Measurements from ENCODE around the gene FAM222B. TPM values are rescaled to one million over a fixed set of nuclear protein-coding genes. Genes with fewer than 3 reads are reported as not detected.

Gene FAM222B
- total RNA-seq, 3 donors from 2014 or later: 9.7 to 12.0 (median 10.5) TPM

- Histone ChIP-seq H3K36me3 (no peaks in the 10 kb centered on the region), H3K27me3 (no peaks in the 10 kb centered on the region), H3K27ac (peak overlapping the region; percentile 51 to 73), H3K4me1 (peaks cover 0 to 8% of the 10 kb centered on the region in 2 donors), H3K4me3 (no peak overlapping the region), H3K9me3 (no peaks in the 10 kb centered on the region)
- TF ChIP-seq POLR2AphosphoS5 (IDR thresholded peaks at IDR 0.05) (peak in 1 of 3 donors; percentile 36), CTCF (IDR thresholded peaks at IDR 0.05) (no peak), POLR2A (IDR thresholded peaks at IDR 0.05) (no peak)
- DNase-seq (ENCODE audit: low spot score in 2 of 2): peak; percentile 78 to 84
- intact Hi-C loops (cut with DNase I; ENCODE audit: low total_unique reads): no loop called here
Measured at GRCh38 chr17:28760601-28761562, 81.7 kb downstream of the FAM222B start.

DNA sequence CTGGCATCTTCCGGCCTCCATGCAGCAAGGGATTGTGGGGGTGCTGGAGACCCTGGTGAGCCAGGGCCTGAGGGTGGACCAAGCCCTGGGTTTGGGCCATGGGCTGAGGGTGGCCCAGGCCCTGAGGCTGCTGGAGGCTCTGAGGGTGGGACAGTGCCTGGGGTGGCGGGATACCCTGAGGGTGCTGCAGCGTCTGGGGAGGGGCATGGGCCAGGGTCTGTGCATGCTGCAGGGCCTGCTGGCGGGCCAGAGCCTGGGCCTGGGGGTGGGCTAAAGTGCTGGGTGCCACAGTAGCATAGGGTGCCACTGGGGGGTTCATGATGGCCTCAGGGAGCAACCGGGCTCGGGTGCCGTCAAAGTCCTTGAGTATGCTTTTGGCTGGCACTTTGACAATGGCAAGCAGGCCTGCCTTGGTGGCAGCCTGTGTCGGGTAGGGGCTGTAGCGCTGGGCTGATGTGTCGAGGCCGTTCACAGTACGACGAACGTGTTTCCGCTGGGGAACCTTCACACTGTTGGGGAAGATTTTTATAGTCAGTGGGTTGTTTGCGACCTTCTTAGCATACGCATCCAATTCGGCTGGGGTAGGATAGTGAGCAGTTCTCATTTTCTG, 83.2 kb downstream of the FAM222B start:
- peak in 1 of 2 donors; percentile 49 for DNase-seq (ENCODE audit: low spot score in 2 of 2)

GRCh38 chr17:28758411-28759121, 84.0 kb downstream of the FAM222B start:
- Histone ChIP-seq H3K27ac (peak overlapping the region in 1 of 2 donors; percentile 3), H3K4me1 (peaks cover 0 to 8% of the 10 kb centered on the region in 2 donors), H3K36me3 (no peaks in the 10 kb centered on the region), H3K27me3 (no peaks in the 10 kb centered on the region), H3K9me3 (no peaks in the 10 kb centered on the region), H3K4me3 (no peak overlapping the region)
- peak in 1 of 2 donors; percentile 46 for DNase-seq (ENCODE audit: low spot score in 2 of 2)
- intact Hi-C loops (cut with DNase I; ENCODE audit: low total_unique reads): no loop called here
- TF ChIP-seq POLR2AphosphoS5 (IDR thresholded peaks at IDR 0.05): no peak
- no peak for TF ChIP-seq POLR2A (IDR thresholded peaks at IDR 0.05)
- no peak for TF ChIP-seq CTCF (IDR thresholded peaks at IDR 0.05)

More for the DNA sequence above, 83.2 kb downstream of the FAM222B start:
- Histone ChIP-seq H3K36me3 (no peaks in the 10 kb centered on the region), H3K4me1 (peaks cover 0 to 8% of the 10 kb centered on the region in 2 donors), H3K9me3 (no peaks in the 10 kb centered on the region), H3K27ac (peak overlapping the region in 1 of 2 donors; percentile 11), H3K4me3 (no peak overlapping the region), H3K27me3 (no peaks in the 10 kb centered on the region)
- TF ChIP-seq POLR2AphosphoS5 (IDR thresholded peaks at IDR 0.05): no peak
- no peak for TF ChIP-seq POLR2A (IDR thresholded peaks at IDR 0.05)
- no peak for TF ChIP-seq CTCF (IDR thresholded peaks at IDR 0.05)
- intact Hi-C loops (cut with DNase I; ENCODE audit: low total_unique reads): no loop called here

DNA sequence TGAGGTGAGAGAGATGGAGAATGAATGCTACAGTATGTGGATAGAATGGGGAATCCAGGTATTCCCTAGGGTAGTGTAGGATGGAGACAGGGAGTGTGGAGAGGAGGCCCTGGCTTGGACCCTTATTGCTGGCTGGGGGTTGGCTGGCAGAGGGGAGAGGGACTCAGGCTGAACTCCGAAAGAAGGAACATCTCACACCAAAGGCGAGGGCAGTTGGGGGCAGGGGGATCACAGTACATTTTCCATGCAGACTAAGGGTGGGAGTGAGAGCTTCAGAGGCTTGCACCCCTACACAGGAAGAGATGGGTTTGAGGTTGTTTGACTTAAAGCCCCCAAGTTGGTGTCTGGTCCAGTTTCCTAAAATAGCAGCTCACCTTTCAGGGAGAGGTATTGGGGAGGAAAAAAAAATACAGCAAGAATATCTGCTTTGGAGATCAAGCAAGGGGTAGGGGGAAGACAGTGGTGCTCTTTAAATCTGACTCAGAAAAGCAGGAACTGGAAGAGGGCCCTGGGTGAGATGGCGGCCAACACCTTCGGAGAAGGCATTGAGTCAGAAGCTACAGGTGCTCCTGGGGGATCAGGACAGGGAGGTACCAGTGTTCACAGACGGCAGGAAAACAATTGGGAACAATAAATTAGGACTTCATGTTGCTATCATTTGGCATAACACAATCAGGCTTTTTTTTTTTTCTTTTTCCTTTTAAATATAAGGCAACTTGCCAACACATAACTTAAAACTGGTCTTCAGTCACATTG, 86.4 kb downstream of the FAM222B start:
- no peaks in the 10 kb centered on the region for H3K27me3 ChIP-seq
- H3K27ac ChIP-seq: peak overlapping the region; percentile 0 to 17
- H3K4me3 ChIP-seq: no peak overlapping the region
- H3K4me1 ChIP-seq: peaks cover 0 to 5% of the 10 kb centered on the region in 2 donors
- TF ChIP-seq POLR2A (IDR thresholded peaks at IDR 0.05): no peak
- TF ChIP-seq CTCF (IDR thresholded peaks at IDR 0.05): no peak
- TF ChIP-seq POLR2AphosphoS5 (IDR thresholded peaks at IDR 0.05): no peak
- DNase-seq (ENCODE audit: low spot score in 2 of 2): peak in 1 of 2 donors; percentile 38
- intact Hi-C loops (cut with DNase I; ENCODE audit: low total_unique reads): no loop called here
- no peaks in the 10 kb centered on the region for H3K36me3 ChIP-seq
- H3K9me3 ChIP-seq: no peaks in the 10 kb centered on the region
